Stimulated activated CD4-positive, alpha-beta T cell treated with anti-CD3 and anti-CD28 coated beads, TNF-alpha, amount 100 ng/mL, for 24 hours (primary cell): ENCODE measurements around the gene HNRNPD.
A peak's percentile ranks its signal among the peaks of the same experiment; 100 is the strongest.
"Not testable (repeated sequence)": the region's sequence is repeated elsewhere in the genome, so short reads cannot be mapped to it uniquely, and the experiment has no call there.

Experiments
- DNase-seq, 3 experiments: peaks; one replicate each; pipeline ENCODE4 v3.0.0-alpha.2; 2020; ENCODE audit warnings: low read depth in 3 of 3

Gene HNRNPD

DNA sequence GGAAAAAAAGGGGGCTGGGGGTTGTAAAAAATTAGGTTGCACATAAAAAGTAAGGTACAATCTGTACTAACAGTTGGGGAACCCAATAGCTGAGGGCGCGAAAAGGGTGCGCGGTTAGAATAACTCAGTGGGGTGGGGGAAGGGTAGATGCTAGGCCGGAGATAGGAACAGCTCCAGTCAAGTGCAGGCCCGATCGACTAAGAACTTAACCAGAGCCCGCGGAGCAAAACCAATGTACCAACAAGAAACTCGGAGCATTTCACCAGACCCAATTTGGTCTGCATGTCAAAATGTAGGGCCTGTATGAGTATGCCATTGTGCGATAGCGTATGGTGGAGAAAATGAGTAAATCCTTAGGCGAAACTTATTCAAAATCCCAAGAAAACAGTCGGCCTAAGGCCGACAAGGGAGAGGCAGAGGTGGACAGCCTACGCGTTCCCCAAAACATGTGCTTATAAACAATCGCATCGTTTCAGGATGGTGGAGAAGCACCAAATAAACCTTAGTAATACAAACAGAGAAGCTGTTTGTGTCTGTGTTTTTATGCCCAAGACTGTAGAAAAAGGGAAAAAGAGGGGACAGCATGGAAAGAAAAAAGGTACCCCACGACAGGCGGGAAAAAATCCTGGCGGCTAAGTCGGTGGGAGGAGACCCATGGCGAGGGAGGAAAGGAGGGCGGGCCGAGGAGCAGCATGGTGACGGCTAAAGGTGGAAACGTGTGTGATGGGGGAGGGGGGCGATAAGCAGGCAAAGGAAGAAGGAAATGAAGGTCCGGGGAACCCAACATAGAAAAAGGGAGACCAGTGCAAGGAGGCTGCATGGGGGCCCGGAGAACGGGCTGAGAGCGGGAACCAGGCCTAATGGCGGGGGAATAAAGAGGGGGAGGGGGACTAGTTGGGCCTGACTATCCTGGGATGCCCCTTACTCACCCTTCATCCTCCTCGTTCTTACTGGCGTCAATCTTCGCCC, 990 bp downstream of the HNRNPD start:
- DNase-seq: peak; percentile 52 to 82 (median 54)

DNA sequence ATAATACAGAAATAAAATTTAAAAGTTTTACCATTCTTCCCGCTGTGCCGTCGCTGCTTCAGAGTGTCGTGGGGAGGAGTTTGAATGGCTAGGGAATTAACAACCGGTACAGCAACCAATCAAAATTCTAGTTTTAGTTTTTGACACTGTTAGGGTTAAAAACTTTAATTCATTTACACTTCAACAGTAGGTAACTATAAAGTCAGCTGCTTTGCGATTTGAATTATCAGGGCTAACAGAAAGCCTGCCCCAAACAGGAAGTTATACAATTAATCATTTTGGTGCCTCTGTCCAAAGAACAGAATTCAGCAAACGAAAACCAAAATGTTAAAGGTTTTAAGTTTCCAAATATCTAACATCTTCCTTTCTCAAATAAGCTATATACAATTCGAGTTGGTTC, 2.3 kb downstream of the HNRNPD start:
- DNase-seq: no peak

GRCh38 chr4:82367438-82368097, 6.2 kb downstream of the HNRNPD start:
- no peak for DNase-seq

- not testable (repeated sequence) for DNase-seq
Observed at GRCh38 chr4:82366431-82366830, 7.4 kb downstream of the HNRNPD start.

GRCh38 chr4:82363896-82364487, 9.8 kb downstream of the HNRNPD start:
- no peak for DNase-seq

- no peak for DNase-seq
Observed at GRCh38 chr4:82362565-82362964, 11.2 kb downstream of the HNRNPD start.

GRCh38 chr4:82360298-82361177, 13.3 kb downstream of the HNRNPD start:
- DNase-seq: no peak

- no peak for DNase-seq
Observed at GRCh38 chr4:82358847-82359246, 14.9 kb downstream of the HNRNPD start.

DNA sequence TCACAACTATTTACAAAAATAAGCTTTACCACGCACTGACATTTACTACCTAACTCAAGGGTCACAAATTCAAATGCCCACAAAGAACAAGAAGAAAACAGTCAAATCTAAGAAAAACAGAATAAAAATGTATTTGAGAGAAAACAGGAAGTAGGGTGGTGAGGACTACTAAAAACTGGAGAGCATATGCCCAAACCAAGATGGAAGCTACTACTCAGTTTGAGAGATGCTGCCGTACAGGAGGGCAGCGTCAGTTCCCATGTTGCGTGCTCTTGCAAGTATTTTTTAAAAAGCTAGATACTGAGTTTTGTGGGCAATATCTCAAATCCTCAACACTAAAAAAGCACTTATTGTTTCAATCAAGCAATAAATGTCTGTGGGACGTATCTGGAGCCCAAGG, 16.2 kb downstream of the HNRNPD start:
- no peak for DNase-seq

GRCh38 chr4:82354788-82355187, 19.0 kb downstream of the HNRNPD start:
- no peak for DNase-seq

DNA sequence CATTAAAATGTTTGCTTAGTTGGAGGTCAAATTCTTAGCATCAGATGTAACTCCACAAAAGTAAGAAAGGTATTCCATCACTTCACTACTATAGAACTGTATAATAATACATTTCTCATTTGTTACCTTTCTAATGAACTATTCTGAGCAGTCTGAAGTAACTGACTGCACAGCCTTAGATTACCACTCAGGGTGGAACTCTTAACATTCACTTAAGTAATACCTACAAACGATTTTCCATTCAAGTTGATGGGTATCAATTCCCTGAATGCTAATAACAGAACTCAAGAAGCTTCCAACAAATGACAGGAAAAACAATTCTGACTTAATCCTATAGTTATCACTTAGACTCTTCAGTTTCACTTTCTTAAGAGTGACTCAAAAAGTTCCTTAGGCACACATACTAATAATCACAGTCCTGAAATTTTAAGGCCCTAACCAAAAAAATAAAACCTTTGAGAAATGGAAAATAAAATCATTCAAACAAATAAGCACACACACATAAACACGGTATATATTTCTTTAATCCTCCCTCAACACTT, 20.9 kb downstream of the HNRNPD start:
- DNase-seq: no peak

DNA sequence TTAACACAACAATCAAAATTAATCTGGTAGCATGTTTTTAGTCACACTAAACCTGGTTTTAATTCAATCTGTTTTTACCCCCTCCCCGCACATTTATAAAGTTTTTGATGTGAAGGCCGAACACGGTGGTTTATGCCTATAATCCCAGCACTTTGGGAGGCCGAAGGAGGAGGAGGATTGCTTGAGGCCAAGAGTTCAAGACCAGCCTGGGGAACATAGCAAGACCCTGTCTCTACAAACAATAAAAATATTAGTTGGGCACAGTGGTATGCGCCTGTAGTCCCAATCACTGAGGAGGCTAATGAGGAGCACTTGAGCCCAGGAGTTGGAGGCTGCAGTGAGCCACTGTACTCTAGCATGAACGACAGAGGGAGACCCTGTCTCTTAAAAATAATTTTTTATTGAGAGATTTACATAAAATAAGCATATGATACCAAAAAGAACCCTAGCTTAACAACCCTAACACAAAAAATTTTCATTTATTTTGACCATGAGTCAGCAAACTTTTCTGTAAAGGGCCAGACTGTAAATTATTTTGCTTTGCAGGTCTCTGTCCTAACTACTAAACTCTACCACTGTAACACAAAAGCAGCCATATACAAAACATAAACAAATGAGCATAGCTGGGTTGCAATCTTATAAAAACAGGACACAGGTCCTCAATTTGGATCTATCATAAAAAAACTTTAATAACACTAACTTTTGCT, 21.5 kb downstream of the HNRNPD start:
- DNase-seq: no peak

GRCh38 chr4:82346126-82346525, 27.7 kb downstream of the HNRNPD start:
- DNase-seq: no peak

- DNase-seq: no peak
Observed at GRCh38 chr4:82335043-82335442, 38.7 kb downstream of the HNRNPD start.

DNA sequence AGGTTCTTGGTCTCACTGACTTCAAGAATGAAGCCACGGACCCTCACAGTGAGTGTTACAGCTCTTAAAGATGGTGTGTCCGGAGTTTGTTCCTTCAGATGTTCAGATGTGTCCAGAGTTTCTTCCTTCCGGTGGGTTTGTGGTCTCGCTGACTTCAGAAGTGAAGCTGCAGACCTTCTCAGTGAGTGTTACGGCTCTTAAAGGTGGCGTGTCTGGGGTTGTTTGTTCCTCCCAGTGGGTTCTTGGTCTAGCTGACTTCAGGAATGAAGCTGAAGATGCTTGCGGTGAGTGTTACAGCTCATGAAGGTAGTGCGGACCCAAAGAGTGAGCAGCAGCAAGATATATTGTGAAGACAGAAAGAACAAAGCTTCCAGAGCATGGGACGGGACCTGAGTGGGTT, 40.1 kb downstream of the HNRNPD start:
- DNase-seq: not testable (repeated sequence)

DNA sequence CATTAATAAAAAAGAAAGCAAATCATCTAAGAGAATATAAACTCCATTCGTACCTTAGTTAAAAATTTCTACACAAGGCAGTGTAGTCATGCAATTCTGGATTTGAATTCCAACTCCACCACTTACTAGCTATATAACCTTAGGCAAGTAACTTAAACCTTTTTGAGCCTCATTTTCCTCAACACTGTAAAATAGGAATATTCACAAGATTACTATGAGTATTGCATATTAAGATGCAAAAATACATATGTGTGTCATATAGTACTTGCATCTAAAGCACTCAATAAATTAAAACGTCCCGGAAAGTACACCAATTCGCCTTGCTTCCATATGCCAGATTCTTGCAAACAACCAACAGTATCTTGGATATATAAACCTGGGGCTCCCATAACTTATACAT, 42.0 kb downstream of the HNRNPD start:
- no peak for DNase-seq

GRCh38 chr4:82320351-82320750, 53.4 kb downstream of the HNRNPD start:
- DNase-seq: no peak

DNA sequence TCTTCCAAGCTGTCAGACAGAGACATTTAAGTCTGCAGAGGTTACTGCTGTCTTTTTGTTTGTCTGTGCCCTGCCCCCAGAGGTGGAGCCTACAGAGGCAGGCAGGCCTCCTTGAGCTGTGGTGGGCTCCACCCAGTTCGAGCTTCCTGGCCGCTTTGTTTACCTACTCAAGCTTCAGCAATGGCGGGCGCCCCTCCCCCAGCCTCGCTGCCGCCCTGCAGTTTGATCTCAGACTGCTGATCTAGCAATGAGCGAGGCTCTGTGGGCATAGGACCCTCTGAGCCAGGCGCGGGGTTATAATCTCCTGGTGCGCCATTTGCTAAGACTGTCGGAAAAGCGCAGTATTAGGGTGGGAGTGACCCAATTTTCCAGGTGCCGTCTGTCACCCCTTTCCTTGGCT, 70.7 kb downstream of the HNRNPD start:
- DNase-seq: not testable (repeated sequence)
